ENCODE measurements around the gene CMPK1.

Gene CMPK1

GRCh38 chr1:47402591-47402990 lies 69.0 kb downstream of the CMPK1 start:
- Histone ChIP-seq H3K4me3 (ENCODE audit: low read length) (no peak overlapping the region), H3K9me3 (ENCODE audit: insufficient read depth, low read length) (no peaks in the 10 kb centered on the region), H3K4me1 (ENCODE audit: low read length) (peaks cover 13% of the 10 kb centered on the region), H3K27ac (ENCODE audit: low read length) (no peak overlapping the region), H3K36me3 (replicated peaks; ENCODE audit: low read depth, low read length) (no peaks in the 10 kb centered on the region), H4K20me1 (ENCODE audit: insufficient read depth, low read length) (no peaks in the 10 kb centered on the region), H2AFZ (ENCODE audit: low read depth, low read length) (no peak overlapping the region), H3K79me2 (ENCODE audit: low read length) (no peaks in the 10 kb centered on the region), H3K9ac (ENCODE audit: low read length) (no peak overlapping the region), H3K4me2 (ENCODE audit: low read length) (no peak overlapping the region), H3K27me3 (ENCODE audit: low read depth, low read length) (no peaks in the 10 kb centered on the region)
- TF ChIP-seq CTCF (IDR thresholded peaks at IDR 0.05; ENCODE audit: low read depth, low read length) (no peak), EZH2phosphoT487 (IDR thresholded peaks at IDR 0.05; ENCODE audit: low read depth) (no peak)

- Histone ChIP-seq H3K9me3 (ENCODE audit: insufficient read depth, low read length) (no peaks in the 10 kb centered on the region), H3K4me3 (ENCODE audit: low read length) (no peak overlapping the region), H3K9ac (ENCODE audit: low read length) (no peak overlapping the region), H3K4me2 (ENCODE audit: low read length) (no peak overlapping the region), H3K27me3 (ENCODE audit: low read depth, low read length) (no peaks in the 10 kb centered on the region), H4K20me1 (ENCODE audit: insufficient read depth, low read length) (no peaks in the 10 kb centered on the region), H3K36me3 (replicated peaks; ENCODE audit: low read depth, low read length) (no peaks in the 10 kb centered on the region), H3K79me2 (ENCODE audit: low read length) (no peaks in the 10 kb centered on the region), H2AFZ (ENCODE audit: low read depth, low read length) (no peak overlapping the region), H3K4me1 (ENCODE audit: low read length) (peaks cover 12% of the 10 kb centered on the region), H3K27ac (ENCODE audit: low read length) (no peak overlapping the region)
- TF ChIP-seq CTCF (IDR thresholded peaks at IDR 0.05; ENCODE audit: low read depth, low read length) (no peak), EZH2phosphoT487 (IDR thresholded peaks at IDR 0.05; ENCODE audit: low read depth) (no peak)
Measured at GRCh38 chr1:47403321-47403910, 69.8 kb downstream of the CMPK1 start.

- no peak overlapping the region for H3K4me3 ChIP-seq (ENCODE audit: low read length)
- H4K20me1 ChIP-seq (ENCODE audit: insufficient read depth, low read length): no peaks in the 10 kb centered on the region
- H3K27me3 ChIP-seq (ENCODE audit: low read depth, low read length): no peaks in the 10 kb centered on the region
- no peaks in the 10 kb centered on the region for H3K79me2 ChIP-seq (ENCODE audit: low read length)
- no peaks in the 10 kb centered on the region for H3K36me3 ChIP-seq (replicated peaks; ENCODE audit: low read depth, low read length)
- H3K27ac ChIP-seq (ENCODE audit: low read length): no peak overlapping the region
- H2AFZ ChIP-seq (ENCODE audit: low read depth, low read length): no peak overlapping the region
- no peak overlapping the region for H3K4me2 ChIP-seq (ENCODE audit: low read length)
- TF ChIP-seq EZH2phosphoT487 (IDR thresholded peaks at IDR 0.05; ENCODE audit: low read depth) (no peak), CTCF (IDR thresholded peaks at IDR 0.05; ENCODE audit: low read depth, low read length) (no peak)
- no peaks in the 10 kb centered on the region for H3K4me1 ChIP-seq (ENCODE audit: low read length)
- no peak overlapping the region for H3K9ac ChIP-seq (ENCODE audit: low read length)
- no peaks in the 10 kb centered on the region for H3K9me3 ChIP-seq (ENCODE audit: insufficient read depth, low read length)
Measured at GRCh38 chr1:47405697-47406096, 72.1 kb downstream of the CMPK1 start.

GRCh38 chr1:47406966-47407365 lies 73.4 kb downstream of the CMPK1 start:
- no peaks in the 10 kb centered on the region for H3K9me3 ChIP-seq (ENCODE audit: insufficient read depth, low read length)
- no peak for TF ChIP-seq CTCF (IDR thresholded peaks at IDR 0.05; ENCODE audit: low read depth, low read length)
- no peak for TF ChIP-seq EZH2phosphoT487 (IDR thresholded peaks at IDR 0.05; ENCODE audit: low read depth)
- no peak overlapping the region for H2AFZ ChIP-seq (ENCODE audit: low read depth, low read length)
- no peak overlapping the region for H3K27ac ChIP-seq (ENCODE audit: low read length)
- no peak overlapping the region for H3K4me2 ChIP-seq (ENCODE audit: low read length)
- no peaks in the 10 kb centered on the region for H4K20me1 ChIP-seq (ENCODE audit: insufficient read depth, low read length)
- H3K79me2 ChIP-seq (ENCODE audit: low read length): no peaks in the 10 kb centered on the region
- H3K9ac ChIP-seq (ENCODE audit: low read length): no peak overlapping the region
- no peak overlapping the region for H3K4me3 ChIP-seq (ENCODE audit: low read length)
- H3K36me3 ChIP-seq (replicated peaks; ENCODE audit: low read depth, low read length): no peaks in the 10 kb centered on the region
- H3K27me3 ChIP-seq (ENCODE audit: low read depth, low read length): no peaks in the 10 kb centered on the region
- H3K4me1 ChIP-seq (ENCODE audit: low read length): no peaks in the 10 kb centered on the region

Measured in OCI-LY3 (cell line).